NCI-H2227 (cell line): ENCODE results near the gene DMAC2.
"Not testable (repeated sequence)": the region's sequence is repeated elsewhere in the genome, so short reads cannot be mapped to it uniquely, and the experiment has no call there.

Experiments used
- DNase-seq: peaks from one replicate; lab custom pipeline; 2025; ENCODE audit not compliant: unreplicated experiment; lab: John Stamatoyannopoulos, UW

DMAC2 gene

DNA sequence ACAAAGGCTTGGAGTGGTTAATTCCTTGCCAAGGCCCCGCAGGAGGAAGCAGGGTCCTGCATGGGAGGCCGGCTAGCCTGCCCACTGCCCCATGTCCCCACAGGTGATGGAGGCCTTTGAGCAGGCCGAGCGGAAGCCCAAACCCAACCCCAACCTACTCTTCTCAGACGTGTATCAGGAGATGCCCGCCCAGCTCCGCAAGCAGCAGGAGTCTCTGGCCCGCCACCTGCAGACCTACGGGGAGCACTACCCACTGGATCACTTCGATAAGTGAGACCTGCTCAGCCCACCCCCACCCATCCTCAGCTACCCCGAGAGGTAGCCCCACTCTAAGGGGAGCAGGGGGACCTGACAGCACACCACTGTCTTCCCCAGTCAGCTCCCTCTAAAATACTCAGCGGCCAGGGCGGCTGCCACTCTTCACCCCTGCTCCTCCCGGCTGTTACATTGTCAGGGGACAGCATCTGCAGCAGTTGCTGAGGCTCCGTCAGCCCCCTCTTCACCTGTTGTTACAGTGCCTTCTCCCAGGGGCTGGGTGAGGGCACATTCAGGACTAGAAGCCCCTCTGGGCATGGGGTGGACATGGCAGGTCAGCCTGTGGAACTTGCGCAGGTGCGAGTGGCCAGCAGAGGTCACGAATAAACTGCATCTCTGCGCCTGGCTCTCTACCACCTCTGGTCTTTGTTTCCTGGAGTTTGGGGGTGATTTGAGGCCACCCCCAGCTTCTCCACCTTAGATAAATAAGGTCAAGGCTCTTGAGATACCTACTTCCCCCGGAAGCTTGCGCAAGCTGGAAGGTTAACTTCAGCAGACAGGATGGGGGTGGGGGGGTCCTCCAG lies 15.2 kb downstream of the DMAC2 start:
- no peak for DNase-seq

DNA sequence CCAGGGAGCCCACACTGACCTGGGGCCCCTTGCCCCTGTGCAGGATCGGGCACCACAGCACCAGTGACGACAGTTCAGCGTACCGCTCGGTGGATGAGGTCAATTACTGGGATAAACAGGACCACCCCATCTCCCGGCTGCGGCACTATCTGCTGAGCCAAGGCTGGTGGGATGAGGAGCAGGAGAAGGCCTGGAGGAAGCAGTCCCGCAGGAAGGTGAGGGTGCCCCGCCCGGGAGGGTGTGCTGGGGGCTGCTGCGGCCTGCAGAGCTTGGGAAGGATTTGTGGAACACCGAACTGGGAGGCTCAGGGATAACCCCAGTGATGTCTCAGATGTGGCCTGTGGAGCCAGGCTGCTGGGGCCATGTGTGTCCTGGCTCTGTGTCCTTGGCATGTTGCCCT lies 16.8 kb downstream of the DMAC2 start:
- no peak for DNase-seq

DNA sequence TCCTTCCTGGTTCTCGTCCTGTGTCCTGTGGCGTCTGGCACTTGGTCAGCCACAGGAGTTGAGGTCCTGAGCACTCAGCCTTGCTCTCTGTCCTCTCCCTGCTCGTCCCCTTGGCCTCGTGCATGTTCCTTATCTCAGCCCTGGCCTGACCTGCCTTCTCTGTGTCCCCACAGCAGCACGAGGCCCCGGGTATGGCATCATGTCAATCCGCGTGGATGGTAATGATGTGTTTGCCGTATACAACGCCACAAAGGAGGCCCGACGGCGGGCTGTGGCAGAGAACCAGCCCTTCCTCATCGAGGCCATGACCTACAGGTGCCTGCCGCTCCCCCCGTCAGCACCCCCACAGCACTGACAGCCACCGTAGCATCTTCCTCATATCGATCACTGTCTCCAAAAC lies 17.3 kb downstream of the DMAC2 start:
- DNase-seq = no peak

DNA sequence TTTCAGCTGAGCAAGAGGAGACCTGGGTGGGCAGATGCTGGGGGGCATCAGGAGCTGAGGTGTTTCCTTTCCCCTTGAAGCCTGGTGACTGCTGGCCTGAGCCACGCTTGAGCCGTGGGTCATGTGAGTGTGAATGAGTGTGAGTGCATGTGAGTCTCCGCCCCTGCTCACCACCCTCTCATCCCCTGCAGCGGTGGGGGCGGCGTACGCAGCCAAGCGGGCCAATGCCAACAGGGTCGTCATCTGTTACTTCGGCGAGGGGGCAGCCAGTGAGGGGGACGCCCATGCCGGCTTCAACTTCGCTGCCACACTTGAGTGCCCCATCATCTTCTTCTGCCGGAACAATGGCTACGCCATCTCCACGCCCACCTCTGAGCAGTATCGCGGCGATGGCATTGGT lies 17.7 kb downstream of the DMAC2 start:
- no peak for DNase-seq

GRCh38 chr19:41421314-41421713 lies 18.4 kb downstream of the DMAC2 start:
- no peak for DNase-seq

GRCh38 chr19:41420101-41420880 lies 19.4 kb downstream of the DMAC2 start:
- no peak for DNase-seq

GRCh38 chr19:41416194-41416674 lies 23.5 kb downstream of the DMAC2 start:
- DNase-seq = no peak

GRCh38 chr19:41415154-41415571 lies 24.5 kb downstream of the DMAC2 start:
- no peak for DNase-seq

GRCh38 chr19:41414461-41414860 lies 25.3 kb downstream of the DMAC2 start:
- DNase-seq = no peak

DNA sequence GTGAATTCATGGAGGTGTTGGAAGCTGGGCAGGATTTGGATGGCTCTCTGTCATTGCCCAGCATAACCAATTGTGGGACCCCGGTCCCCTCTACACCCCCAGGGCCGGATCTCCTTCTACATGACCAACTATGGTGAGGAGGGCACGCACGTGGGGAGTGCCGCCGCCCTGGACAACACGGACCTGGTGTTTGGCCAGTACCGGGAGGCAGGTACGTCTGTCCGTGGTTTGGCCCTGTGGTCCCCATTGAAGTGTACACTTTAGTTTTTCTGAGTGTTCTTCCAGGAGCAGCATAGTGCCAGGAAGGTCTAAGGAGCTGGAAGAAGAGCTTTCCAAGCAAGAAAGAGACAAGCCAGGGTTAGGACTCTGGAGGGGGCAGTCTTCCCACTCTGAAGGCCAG lies 25.8 kb downstream of the DMAC2 start:
- no peak for DNase-seq

- no peak for DNase-seq
Observed at GRCh38 chr19:41412953-41413352, 26.8 kb downstream of the DMAC2 start.

DNA sequence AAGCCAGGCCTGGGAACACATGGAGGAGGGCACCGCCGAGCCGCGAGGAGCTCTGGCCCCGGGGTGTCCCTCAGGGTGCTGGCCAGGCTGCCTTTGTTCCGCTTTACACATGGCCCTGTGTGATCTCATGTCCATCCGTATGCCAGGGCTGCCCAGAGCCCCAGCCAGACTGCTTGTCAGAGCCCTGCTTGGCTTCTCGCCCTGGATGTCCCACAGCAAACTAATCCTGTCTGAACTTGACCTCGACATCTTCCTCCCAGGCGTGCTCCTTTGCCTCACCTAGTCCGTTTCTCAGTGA lies 27.8 kb downstream of the DMAC2 start:
- DNase-seq = no peak

DNA sequence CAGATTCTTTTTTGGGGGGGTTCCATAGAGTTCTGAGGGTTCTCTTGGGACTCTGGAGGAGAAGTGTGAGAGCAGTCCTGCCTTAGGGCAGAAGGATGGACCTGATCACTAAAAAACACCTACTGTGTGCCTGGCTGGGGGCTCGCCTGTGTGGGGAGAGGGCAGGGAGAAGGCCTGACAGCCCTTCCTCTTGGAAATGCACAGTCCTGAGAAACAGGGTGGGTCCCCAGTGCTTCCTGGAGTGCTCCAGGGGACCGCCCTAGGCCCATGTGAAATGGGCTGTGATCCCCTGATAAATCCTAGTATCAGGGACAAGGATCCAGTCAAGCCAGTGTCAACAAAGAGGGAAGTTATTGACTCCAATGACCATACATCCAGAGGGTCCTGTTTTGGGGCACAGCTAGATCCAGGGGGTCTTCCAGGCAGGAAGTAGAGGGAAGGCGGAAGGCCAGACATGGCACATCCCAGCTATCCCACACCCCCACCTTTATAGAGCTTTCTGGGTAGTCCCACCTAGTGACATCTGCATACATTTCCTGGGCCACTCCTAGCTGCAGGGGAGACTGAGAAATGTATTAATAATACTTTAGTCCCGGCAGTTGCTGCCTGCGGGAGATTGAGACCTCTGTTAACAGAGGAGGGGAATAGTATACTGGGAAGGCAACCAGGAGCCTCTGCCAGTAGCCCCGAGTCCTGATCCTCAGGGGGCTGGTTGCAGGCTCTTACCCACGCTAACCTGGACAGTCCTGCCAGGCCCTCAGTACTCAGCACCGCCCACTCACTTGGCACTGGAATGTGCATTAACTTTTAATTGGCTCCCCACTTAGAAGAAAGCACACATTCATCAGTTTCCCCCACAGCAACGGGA lies 28.4 kb downstream of the DMAC2 start:
- no peak for DNase-seq

DNA sequence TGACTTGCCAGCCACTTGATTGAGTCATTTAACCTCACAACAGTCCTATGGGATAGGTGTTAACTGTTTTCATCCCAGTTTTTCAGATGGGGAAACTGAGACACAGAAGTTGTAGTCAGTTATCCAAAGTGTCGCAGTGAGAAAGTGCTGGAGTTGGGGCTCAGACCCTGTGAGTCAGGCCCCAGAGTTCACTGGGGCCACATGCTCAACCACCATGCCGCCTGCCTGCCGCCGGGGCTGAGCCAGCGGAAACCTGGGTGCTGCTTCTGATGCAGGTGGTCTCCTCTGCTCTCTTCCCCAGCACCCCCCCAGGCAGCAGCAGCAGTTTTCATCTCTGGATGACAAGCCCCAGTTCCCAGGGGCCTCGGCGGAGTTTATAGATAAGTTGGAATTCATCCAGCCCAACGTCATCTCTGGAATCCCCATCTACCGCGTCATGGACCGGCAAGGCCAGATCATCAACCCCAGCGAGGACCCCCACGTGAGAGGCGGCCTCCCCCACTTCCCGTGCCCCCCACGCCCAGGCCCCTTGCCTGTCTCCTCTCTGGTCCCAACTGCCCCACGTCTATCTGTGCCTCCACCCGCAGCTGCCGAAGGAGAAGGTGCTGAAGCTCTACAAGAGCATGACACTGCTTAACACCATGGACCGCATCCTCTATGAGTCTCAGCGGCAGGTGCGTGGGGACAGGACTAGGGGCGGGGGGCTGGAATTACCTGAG lies 29.2 kb downstream of the DMAC2 start:
- DNase-seq = no peak

- DNase-seq = no peak
Observed at GRCh38 chr19:41409288-41409687, 30.4 kb downstream of the DMAC2 start.

GRCh38 chr19:41408846-41409245 lies 30.9 kb downstream of the DMAC2 start:
- DNase-seq = not testable (repeated sequence)

DNA sequence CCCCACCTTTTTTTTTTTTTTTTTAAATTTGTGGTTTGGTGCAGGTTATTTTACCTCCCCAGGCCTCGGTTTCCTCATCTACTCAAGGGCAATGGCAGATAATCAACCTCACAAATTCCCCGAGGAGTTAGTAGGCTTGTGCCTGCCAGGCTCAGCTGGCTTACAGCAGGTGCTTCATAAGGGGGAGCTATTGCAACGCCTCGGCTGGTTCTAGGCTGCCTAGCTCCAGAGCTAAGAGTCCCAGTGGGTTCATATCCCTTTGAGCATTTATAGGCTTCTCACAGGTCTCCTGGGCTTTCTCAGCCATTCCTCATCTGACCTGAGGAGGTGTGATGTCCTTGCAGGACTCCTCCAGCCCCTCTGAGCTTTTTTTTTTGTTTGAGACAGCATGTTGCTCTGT lies 31.5 kb downstream of the DMAC2 start:
- no peak for DNase-seq

GRCh38 chr19:41407271-41407670 lies 32.4 kb downstream of the DMAC2 start:
- no peak for DNase-seq

DNA sequence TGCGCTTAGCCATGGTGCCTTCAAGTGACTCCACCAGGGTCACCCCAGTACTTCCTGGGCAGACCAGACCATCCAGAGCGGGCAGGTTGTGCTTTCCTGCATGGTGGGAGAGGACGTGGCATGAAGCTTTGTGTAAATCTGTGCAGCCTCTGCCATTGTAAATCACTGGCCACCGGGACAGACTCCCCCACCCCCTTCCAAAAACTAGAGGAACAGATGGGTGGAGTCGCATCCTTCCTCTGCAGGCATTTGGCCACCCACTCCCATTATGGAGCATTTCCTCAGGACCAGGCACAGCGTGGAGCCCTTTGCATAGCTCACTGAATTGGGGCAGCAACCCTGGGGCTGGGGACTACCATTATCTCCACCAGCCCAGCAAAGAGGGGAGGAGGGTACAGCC lies 33.9 kb downstream of the DMAC2 start:
- no peak for DNase-seq

DNA sequence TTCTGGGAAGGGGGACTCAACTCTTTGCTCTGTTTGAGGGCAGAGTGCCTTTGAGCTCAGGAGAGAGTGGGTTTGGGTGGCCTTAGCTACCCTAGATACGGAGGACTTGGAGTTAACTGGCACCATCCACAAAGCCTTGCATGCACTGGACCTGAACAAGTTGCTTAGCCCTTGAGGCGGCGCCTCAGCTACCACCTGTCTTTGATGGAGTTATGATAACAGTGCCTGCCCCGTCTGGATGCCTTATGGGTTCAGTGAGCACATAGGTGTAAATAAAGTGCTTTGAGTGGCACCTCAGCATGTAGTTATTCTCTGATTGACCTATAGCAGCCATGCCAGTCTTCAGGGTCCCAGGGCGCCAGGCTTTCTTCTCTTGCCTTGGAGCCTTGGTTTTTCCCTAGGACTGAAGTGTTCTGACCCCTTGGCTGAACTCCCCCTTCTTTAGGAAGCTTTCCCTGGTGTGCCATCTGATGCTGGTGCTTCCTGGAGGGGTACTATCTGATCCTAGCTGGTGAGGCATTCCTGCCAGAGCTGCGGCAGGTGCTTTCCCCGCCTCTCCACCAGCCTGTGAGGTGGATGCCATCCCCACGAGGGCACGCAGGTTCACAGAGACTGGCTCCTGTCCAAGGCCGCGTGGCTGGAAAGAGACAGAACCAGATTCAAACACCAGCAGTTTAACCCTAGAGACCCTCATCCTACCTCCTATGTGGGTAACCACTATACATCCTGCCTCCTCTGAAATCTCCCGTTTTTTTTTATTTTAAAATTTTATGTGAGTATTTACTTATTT lies 36.3 kb downstream of the DMAC2 start:
- DNase-seq = no peak
